Measurements from ENCODE around the gene GPX3.

- TF ChIP-seq TAF1 (IDR thresholded peaks at IDR 0.05; ENCODE audit: borderline replicate concordance, low read depth, low read length) (no peak), POLR2A (IDR thresholded peaks at IDR 0.05; ENCODE audit: low read depth, low read length) (0 out of 2 replicates have a peak, but pooled peaks have one; percentile 15), POLR2AphosphoS5 (IDR thresholded peaks at IDR 0.05; ENCODE audit: low read depth, low read length) (no peak)
These were observed 43.0 kb downstream of the GPX3 start for GRCh38 chr5:151063142-151063989.
